B cell (primary cell): Measurements from ENCODE around the gene RSPH3. TPM values are rescaled to one million over a fixed set of nuclear protein-coding genes. Genes with fewer than 3 reads are reported as not detected.

Experiments
- ATAC-seq: fragments of 200-7000 bp; cut with Tn5 transposase; one replicate; pipeline ENCODE4 v1.10.0; 2021; ENCODE audit warnings: low read depth, mild to moderate bottlenecking, moderate number of reproducible peaks, moderate library complexity
- CTCF ChIA-PET: fragments of 350-600 bp; sonication (Branson Sonifier 250); formaldehyde crosslinking; loops from one replicate; lab custom pipeline; 2021; ENCODE audit warnings: antibody characterized with exemption, inconsistent platforms; lab: Charles Lee
- POLR2A ChIA-PET: fragments of 350-600 bp; sonication (Branson Sonifier 250); formaldehyde crosslinking; loops from one replicate; lab custom pipeline; 2021; ENCODE audit warnings: antibody characterized with exemption; lab: Charles Lee
- DNase-seq: peaks from one replicate; pipeline ENCODE4 v3.0.0; 2013
- H2AFZ ChIP-seq: 2 replicates; pipeline ENCODE4 v1.6.1; 2012; ENCODE audit warnings: mild to moderate bottlenecking, low read depth, low read length; ENCODE audit not compliant: insufficient read depth, poor library complexity, severe bottlenecking
- H3K27ac ChIP-seq, 2 donors: 1 replicate in 1 of 2; 2 replicates in 1 of 2; pipeline ENCODE4 v1.5.1; 2012 to 2013; ENCODE audit warnings: low read length in 2 of 2, mild to moderate bottlenecking in 2 of 2, moderate library complexity in 1 of 2
- H3K27me3 ChIP-seq, 4 experiments: fragments of 200-600 bp in 1 of 4; sonication (generic) in 1 of 4; replicated peaks in 1 of 4; 1 replicate in 2 of 4; 2 replicates in 2 of 4; pipeline versions ENCODE4 v1.6.1 to v1.7.0; 2013 to 2016; ENCODE audit warnings: low read length in 3 of 4, mild to moderate bottlenecking in 2 of 4, mixed read lengths in 1 of 4, moderate library complexity in 1 of 4; ENCODE audit not compliant: insufficient read depth in 4 of 4, control insufficient read depth in 3 of 4; ENCODE audit errors: control extremely low read depth in 1 of 4
- H3K36me3 ChIP-seq, 2 experiments: replicated peaks in 1 of 2; 1 replicate in 1 of 2; 2 replicates in 1 of 2; pipeline versions ENCODE4 v1.6.1 to v1.7.1; 2013; ENCODE audit warnings: low read length in 1 of 2; ENCODE audit not compliant: insufficient read depth in 2 of 2, control insufficient read depth in 1 of 2; ENCODE audit errors: control extremely low read depth in 1 of 2, extremely low read depth in 1 of 2
- H3K4me1 ChIP-seq, 2 donors: fragments of 200-600 bp in 1 of 2; sonication (generic) in 1 of 2; 1 replicate in 1 of 2; 2 replicates in 1 of 2; pipeline versions ENCODE4 v1.5.1 to v1.6.1; 2013 to 2017; ENCODE audit warnings: low read length in 2 of 2; ENCODE audit not compliant: control insufficient read depth in 2 of 2, insufficient read depth in 2 of 2
- H3K4me2 ChIP-seq: replicated peaks from 2 replicates; pipeline ENCODE3; 2012; ENCODE audit warnings: mild to moderate bottlenecking, low read depth, low read length; ENCODE audit not compliant: poor library complexity, severe bottlenecking
- H3K4me3 ChIP-seq, 5 experiments: fragments of 200-600 bp in 1 of 5; sonication (generic) in 1 of 5; 1 replicate in 3 of 5; 2 replicates in 2 of 5; pipeline versions ENCODE4 v1.5.1 to v1.7.0; 2011 to 2016; ENCODE audit warnings: low read length in 4 of 5, mild to moderate bottlenecking in 4 of 5, low read depth in 2 of 5, control low read depth in 1 of 5, moderate library complexity in 1 of 5; ENCODE audit not compliant: insufficient read depth in 1 of 5; ENCODE audit errors: control extremely low read depth in 1 of 5, extremely low read depth in 1 of 5
- H3K79me2 ChIP-seq: fragments of 200-600 bp; sonication (generic); one replicate; pipeline ENCODE4 v1.6.0; 2016; ENCODE audit warnings: low read length; ENCODE audit not compliant: control insufficient read depth, insufficient read depth
- H3K9ac ChIP-seq: fragments of 200-600 bp; sonication (generic); 2 replicates; pipeline ENCODE4 v1.6.1; 2017; ENCODE audit warnings: mild to moderate bottlenecking, low read length, moderate library complexity
- H3K9me3 ChIP-seq, 3 donors: one replicate each; pipeline versions ENCODE4 v1.6.1 to v1.7.1; 2013; ENCODE audit warnings: low read length in 2 of 3; ENCODE audit not compliant: control insufficient read depth in 2 of 3, insufficient read depth in 1 of 3; ENCODE audit errors: control extremely low read depth in 1 of 3
- H4K20me1 ChIP-seq: 2 replicates; pipeline ENCODE4 v1.6.0; 2012; ENCODE audit warnings: mild to moderate bottlenecking, low read length; ENCODE audit not compliant: insufficient read depth, control insufficient read depth, poor library complexity, severe bottlenecking
- H3K27ac Mint-ChIP-seq: one replicate; pipeline ENCODE4 v1.8.0; 2021; ENCODE audit warnings: mixed read lengths
- H3K27me3 Mint-ChIP-seq: one replicate; pipeline ENCODE4 v1.8.0; 2021; ENCODE audit warnings: mixed read lengths
- H3K4me1 Mint-ChIP-seq: one replicate; pipeline ENCODE4 v1.8.0; 2021; ENCODE audit warnings: mixed read lengths
- H3K4me3 Mint-ChIP-seq: one replicate; pipeline ENCODE4 v1.8.0; 2021; ENCODE audit warnings: mixed read lengths
- H3K9me3 Mint-ChIP-seq: one replicate; pipeline ENCODE4 v1.8.0; 2022; ENCODE audit warnings: mixed read lengths; ENCODE audit not compliant: insufficient read depth
- EZH2 ChIP-seq: IDR thresholded peaks from 2 replicates; pipeline ENCODE4 v1.6.1; 2012; ENCODE audit warnings: borderline replicate concordance, low read depth, mild to moderate bottlenecking, moderate library complexity, low read length; ENCODE audit not compliant: insufficient read depth, poor library complexity, severe bottlenecking
- WGBS: methylation state at CpG from one replicate; pipeline ENCODE4 v1.1.5; 2013; ENCODE audit warnings: missing lambda C conversion rate; ENCODE audit not compliant: insufficient coverage; 5-methylcytosine and 5-hydroxymethylcytosine counted together
- intact Hi-C: fragments of 100-400 bp; cut with micrococcal nuclease; formaldehyde crosslinking; loops from one replicate; pipeline ENCODE4 v1.10.0; 2022
- polyA plus RNA-seq: library from polyadenylated mRNA; depleted of rRNA; stranded (reverse); fragments of >200 nt; gene quantifications from 2 replicates; pipeline ENCODE4 v1.2.3, GENCODE V29; 2012
- total RNA-seq, 2 donors: library from RNA; stranded (reverse); fragments of 120-200 nt in 1 of 2; gene quantifications; 1 replicate in 1 of 2; 2 replicates in 1 of 2; pipeline versions ENCODE4 v1.2.3 to v1.2.4, GENCODE V29; 2013 to 2022
- TF ChIP-seq, protein P1 (sequence below): fragments of 200-600 bp; IDR thresholded peaks from one replicate; pipeline ENCODE4 v1.8.0; 2022; ENCODE audit warnings: antibody characterized with exemption, mild to moderate bottlenecking

RSPH3 gene
- total and polyA plus RNA-seq, 2 donors (not counting 1 experiment from before 2014, with no cell fraction given), result 0.82 to 3.4 TPM

DNA sequence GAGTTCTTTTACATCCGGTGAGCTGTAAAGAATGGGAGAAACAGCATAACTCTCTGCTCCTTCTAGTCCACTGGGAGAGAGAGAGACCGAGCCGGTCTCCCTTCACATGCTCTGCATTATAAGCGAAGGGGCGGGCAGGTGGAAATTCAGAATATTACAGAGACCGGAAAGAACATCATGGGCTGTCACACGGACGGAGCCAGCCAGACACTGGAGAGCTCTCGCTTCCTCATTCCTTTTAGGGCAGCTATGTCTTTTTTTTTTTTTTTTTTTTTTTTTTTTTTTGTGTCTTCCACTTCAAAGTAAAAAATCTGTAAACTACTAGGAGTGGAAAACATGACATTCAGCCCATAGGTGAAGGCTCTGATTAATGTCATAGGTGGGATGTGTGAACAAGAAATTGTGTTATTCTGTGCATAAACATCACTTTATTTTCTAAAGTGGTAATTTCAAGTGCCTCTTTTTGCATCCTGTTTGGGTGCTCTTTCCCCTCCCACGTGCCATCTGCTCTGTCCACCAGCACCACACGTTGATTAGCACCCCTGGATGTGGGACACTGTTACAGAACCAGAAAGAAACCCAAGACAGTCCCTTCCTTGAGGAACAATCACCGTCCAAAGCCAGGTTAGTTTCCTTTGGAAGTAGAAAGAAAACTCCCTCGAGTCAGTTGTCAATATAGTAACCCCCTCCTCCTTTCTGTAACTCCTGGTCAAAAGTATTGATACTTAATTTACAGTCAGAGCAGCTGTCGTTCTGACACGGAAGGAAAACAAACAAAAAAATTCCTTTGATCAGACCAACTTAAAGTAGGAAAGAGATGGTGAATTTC, 45.1 kb upstream of the RSPH3 start, which contains the start of gene TAGAP:
Gene TAGAP, minus strand, starts transcription at position 93 of the 829 bp plus-strand sequence. CDS start 845 bp downstream, outside the sequence.
- Mint-ChIP-seq H3K9me3 (no peaks in the 10 kb centered on the region), H3K27ac (peak within 1 kb of the TSS; percentile 99), H3K27me3 (no peaks in the 10 kb centered on the region), H3K4me3 (peak within 1 kb of the TSS; percentile 100), H3K4me1 (peaks cover 56% of the 10 kb centered on the region)
- DNase-seq, result peak; percentile 93
- H3K9ac ChIP-seq, result peak within 1 kb of the TSS; percentile 94
- peaks cover 58% of the 10 kb centered on the region for H3K79me2 ChIP-seq
- intact Hi-C loops, result loop anchor here (1.0 to 5.0 kb wide), 5 partner anchors 11 to 228 kb away; partner anchors contain the start of gene EZR
- H3K27ac ChIP-seq, result peak within 1 kb of the TSS; percentile 98 to 99
- no peaks in the 10 kb centered on the region for H3K27me3 ChIP-seq
- peaks cover 33 to 40% of the 10 kb centered on the region in 2 donors for H3K4me1 ChIP-seq
- peak within 1 kb of the TSS; percentile 4 for H2AFZ ChIP-seq
- no peak for TF ChIP-seq EZH2
- 0% methylated on average over 1 of the region's 15 CpGs for WGBS
- peaks cover 5 to 38% of the 10 kb centered on the region in 2 experiments for H3K36me3 ChIP-seq
- H3K9me3 ChIP-seq, result no peaks in the 10 kb centered on the region
- peak; percentile 89 for ATAC-seq
- POLR2A ChIA-PET, result interaction anchor here (0.6 to 4.7 kb wide), 12 partner anchors 8 to 90 kb away, joined by 3 to 62 read pairs (median 12); no protein-coding TSS in a partner anchor
- H3K4me3 ChIP-seq, result peak within 1 kb of the TSS; percentile 72 to 100 (median 93)
- H3K4me2 ChIP-seq, result peak within 1 kb of the TSS; percentile 86
- H4K20me1 ChIP-seq, result peaks cover 6% of the 10 kb centered on the region
- CTCF ChIA-PET, result interaction anchor here (0.6 to 14.6 kb wide), 17 partner anchors 9 to 126 kb away, joined by 3 to 497 read pairs (median 4); no protein-coding TSS in a partner anchor

DNA sequence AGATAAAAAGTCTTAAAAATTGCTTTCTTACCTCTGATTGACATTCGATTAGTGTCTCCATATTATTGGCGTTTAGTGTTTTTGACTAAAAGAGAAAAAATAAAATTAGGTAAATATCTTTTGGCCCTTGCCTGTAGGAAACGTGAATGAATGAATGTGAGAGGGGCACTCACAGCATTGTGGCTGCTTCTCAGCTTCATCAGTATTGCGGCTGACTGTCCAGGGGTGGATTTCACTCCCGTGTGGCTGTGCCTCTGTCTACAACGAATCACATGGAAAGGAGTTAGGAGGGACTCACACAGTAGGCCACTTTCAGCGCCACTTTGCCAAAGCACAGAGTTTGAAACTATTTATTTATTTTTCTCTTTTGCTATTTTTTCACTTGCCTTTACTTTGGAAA, 43.9 kb upstream of the RSPH3 start:
- Histone ChIP-seq H4K20me1 (peaks cover 10% of the 10 kb centered on the region), H3K4me2 (peak overlapping the region; percentile 86), H3K36me3 (peaks cover 5 to 50% of the 10 kb centered on the region in 2 experiments), H2AFZ (no peak overlapping the region), H3K27ac (peak overlapping the region; percentile 98 to 99), H3K9ac (peak overlapping the region; percentile 94), H3K9me3 (no peaks in the 10 kb centered on the region), H3K79me2 (peaks cover 61% of the 10 kb centered on the region), H3K4me1 (peaks cover 45 to 50% of the 10 kb centered on the region in 2 donors), H3K27me3 (no peaks in the 10 kb centered on the region), H3K4me3 (peak overlapping the region; percentile 72 to 100 (median 93))
- ChIA-PET POLR2A (interaction anchor here (1.3 to 4.7 kb wide), 10 partner anchors 9 to 91 kb away, joined by 4 to 62 read pairs (median 16); no protein-coding TSS in a partner anchor), CTCF (interaction anchor here (0.9 to 14.6 kb wide), 19 partner anchors 8 to 96 kb away, joined by 3 to 497 read pairs (median 5); no protein-coding TSS in a partner anchor)
- TF ChIP-seq, protein P1, sequence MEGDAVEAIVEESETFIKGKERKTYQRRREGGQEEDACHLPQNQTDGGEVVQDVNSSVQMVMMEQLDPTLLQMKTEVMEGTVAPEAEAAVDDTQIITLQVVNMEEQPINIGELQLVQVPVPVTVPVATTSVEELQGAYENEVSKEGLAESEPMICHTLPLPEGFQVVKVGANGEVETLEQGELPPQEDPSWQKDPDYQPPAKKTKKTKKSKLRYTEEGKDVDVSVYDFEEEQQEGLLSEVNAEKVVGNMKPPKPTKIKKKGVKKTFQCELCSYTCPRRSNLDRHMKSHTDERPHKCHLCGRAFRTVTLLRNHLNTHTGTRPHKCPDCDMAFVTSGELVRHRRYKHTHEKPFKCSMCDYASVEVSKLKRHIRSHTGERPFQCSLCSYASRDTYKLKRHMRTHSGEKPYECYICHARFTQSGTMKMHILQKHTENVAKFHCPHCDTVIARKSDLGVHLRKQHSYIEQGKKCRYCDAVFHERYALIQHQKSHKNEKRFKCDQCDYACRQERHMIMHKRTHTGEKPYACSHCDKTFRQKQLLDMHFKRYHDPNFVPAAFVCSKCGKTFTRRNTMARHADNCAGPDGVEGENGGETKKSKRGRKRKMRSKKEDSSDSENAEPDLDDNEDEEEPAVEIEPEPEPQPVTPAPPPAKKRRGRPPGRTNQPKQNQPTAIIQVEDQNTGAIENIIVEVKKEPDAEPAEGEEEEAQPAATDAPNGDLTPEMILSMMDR, result no peak
- no peak for TF ChIP-seq EZH2
- peaks cover 68% of the 10 kb centered on the region for H3K4me1 Mint-ChIP-seq
- H3K27me3 Mint-ChIP-seq, result no peaks in the 10 kb centered on the region
- ATAC-seq (no peak), DNase-seq (no peak)
- peak overlapping the region; percentile 100 for H3K4me3 Mint-ChIP-seq
- H3K9me3 Mint-ChIP-seq, result no peaks in the 10 kb centered on the region
- WGBS, result 0% methylated on average over 5 of the region's 7 CpGs
- intact Hi-C loops, result loop anchor here (2.0 to 5.0 kb wide), 2 partner anchors 35 to 227 kb away; partner anchors contain the start of gene EZR
- H3K27ac Mint-ChIP-seq, result peak overlapping the region; percentile 99
